ENCODE data around the gene SNRNP70. TPM values are rescaled to one million over a fixed set of nuclear protein-coding genes. Genes with fewer than 3 reads are reported as not detected.
A peak's percentile ranks its signal among the peaks of the same experiment; 100 is the strongest.

The SNRNP70 gene
- total RNA-seq, 2 experiments from 2014 or later: 181 to 392 TPM

GRCh38 chr19:49127674-49128544 is 42.7 kb downstream of the SNRNP70 start:
- no peak overlapping the region for H3K27ac ChIP-seq (ENCODE audit: low read depth, low read length, poor library complexity, severe bottlenecking)
- intact Hi-C loops (cut with micrococcal nuclease; ENCODE audit: unreplicated experiment): loop anchor here (5.0 kb wide), 1 partner anchor 544 kb away; no protein-coding TSS in a partner anchor

GRCh38 chr19:49128545-49129237 is 43.4 kb downstream of the SNRNP70 start:
- H3K79me2 ChIP-seq (ENCODE audit: insufficient read depth, low read depth, low read length): no peaks in the 10 kb centered on the region
- no peaks in the 10 kb centered on the region for H4K20me1 ChIP-seq (ENCODE audit: insufficient read depth, low read length)
- peaks cover 16% of the 10 kb centered on the region for H3K4me1 ChIP-seq (ENCODE audit: insufficient read depth, low read length, poor library complexity, severe bottlenecking)
- no peak for TF ChIP-seq EZH2phosphoT487 (IDR thresholded peaks at IDR 0.05; ENCODE audit: borderline replicate concordance, low read depth, low read length)
- TF ChIP-seq CTCF (conservative IDR thresholded peaks at IDR 0.05; ENCODE audit: low read length): no peak
- no peaks in the 10 kb centered on the region for H3K9me3 ChIP-seq (ENCODE audit: low read length)
- no peaks in the 10 kb centered on the region for H3K36me3 ChIP-seq (ENCODE audit: insufficient read depth, low read length)
- no peak for DNase-seq (ENCODE audit: low spot score)
- ChIA-PET CTCF (ENCODE audit: unreplicated experiment) (interaction anchor here (0.5 to 0.8 kb wide), 2 partner anchors 11 to 20 kb away, joined by 3 to 5 read pairs; no protein-coding TSS in a partner anchor), POLR2A (interaction anchor here (1.3 kb wide), 1 partner anchor 15 kb away, joined by 7 read pairs; the partner anchor contains the start of gene LIN7B)
- H3K9me2 ChIP-seq (ENCODE audit: insufficient read depth, low read length): no peaks in the 10 kb centered on the region
- BruUV-seq (replicated peaks): no TSS peak
- intact Hi-C loops (cut with micrococcal nuclease; ENCODE audit: unreplicated experiment): loop anchor here (5.0 kb wide), 1 partner anchor 544 kb away; no protein-coding TSS in a partner anchor
- peak overlapping the region; percentile 83; the same call in 1 of the 2 replicates for H2AFZ ChIP-seq (ENCODE audit: low read length)
- H3K4me3 ChIP-seq (ENCODE audit: low read depth, low read length, poor library complexity, severe bottlenecking): peak overlapping the region; percentile 67
- no peak overlapping the region for H3K27ac ChIP-seq (ENCODE audit: low read depth, low read length, poor library complexity, severe bottlenecking)
- H3K4me2 ChIP-seq (ENCODE audit: low read length): peak overlapping the region; percentile 84

More at GRCh38 chr19:49127674-49128544, 42.7 kb downstream of the SNRNP70 start:
- no peaks in the 10 kb centered on the region for H3K36me3 ChIP-seq (ENCODE audit: insufficient read depth, low read length)
- peak overlapping the region; percentile 83 for H2AFZ ChIP-seq (ENCODE audit: low read length)
- H3K9me3 ChIP-seq (ENCODE audit: low read length): no peaks in the 10 kb centered on the region
- CTCF ChIA-PET (ENCODE audit: unreplicated experiment): interaction anchor here (0.5 to 0.8 kb wide), 6 partner anchors 9 to 731 kb away, joined by 3 to 10 read pairs (median 4); no protein-coding TSS in a partner anchor
- no peaks in the 10 kb centered on the region for H3K9me2 ChIP-seq (ENCODE audit: insufficient read depth, low read length)
- peak overlapping the region; percentile 84 for H3K4me2 ChIP-seq (ENCODE audit: low read length)
- H3K4me1 ChIP-seq (ENCODE audit: insufficient read depth, low read length, poor library complexity, severe bottlenecking): peaks cover 16% of the 10 kb centered on the region
- H3K4me3 ChIP-seq (ENCODE audit: low read depth, low read length, poor library complexity, severe bottlenecking): peak overlapping the region; percentile 67
- TF ChIP-seq CTCF (conservative IDR thresholded peaks at IDR 0.05; ENCODE audit: low read length) (no peak), EZH2phosphoT487 (IDR thresholded peaks at IDR 0.05; ENCODE audit: borderline replicate concordance, low read depth, low read length) (no peak)
- H3K79me2 ChIP-seq (ENCODE audit: insufficient read depth, low read depth, low read length): no peaks in the 10 kb centered on the region
- H4K20me1 ChIP-seq (ENCODE audit: insufficient read depth, low read length): no peaks in the 10 kb centered on the region
- BruUV-seq (replicated peaks): no TSS peak
- POLR2A ChIA-PET: interaction anchor here (0.6 to 1.3 kb wide), 3 partner anchors 12 to 14 kb away, joined by 4 to 7 read pairs (median 5); partner anchors contain the start of gene LIN7B
- peak; percentile 96 for DNase-seq (ENCODE audit: low spot score)
